KMS-11 (cell line): ENCODE results near the gene EPS15.

Source experiments
- H2AFZ ChIP-seq: fragments of 200-600 bp; sonication (generic); 2 replicates; pipeline ENCODE4 v1.6.1; 2016; ENCODE audit warnings: antibody characterized with exemption, mixed run types, low read depth
- H3K27ac ChIP-seq: fragments of 200-600 bp; sonication (generic); 2 replicates; pipeline ENCODE4 v1.6.1; 2016; ENCODE audit warnings: mild to moderate bottlenecking, mixed run types
- H3K27me3 ChIP-seq: fragments of 200-600 bp; sonication (generic); 2 replicates; pipeline ENCODE4 v1.6.1; 2017; ENCODE audit warnings: mild to moderate bottlenecking, low read depth, mixed run types, moderate library complexity; ENCODE audit not compliant: insufficient read depth
- H3K36me3 ChIP-seq: fragments of 200-600 bp; sonication (generic); 2 replicates; pipeline ENCODE4 v1.6.1; 2017; ENCODE audit warnings: mild to moderate bottlenecking, mixed run types; ENCODE audit not compliant: insufficient read depth
- H3K4me1 ChIP-seq: fragments of 200-600 bp; sonication (generic); 2 replicates; pipeline ENCODE4 v1.6.1; 2016; ENCODE audit warnings: mild to moderate bottlenecking, low read depth, mixed run types; ENCODE audit not compliant: poor library complexity, severe bottlenecking
- H3K4me2 ChIP-seq: fragments of 200-600 bp; sonication (generic); 2 replicates; pipeline ENCODE4 v1.7.0; 2016; ENCODE audit warnings: mild to moderate bottlenecking, mixed run types
- H3K4me3 ChIP-seq: fragments of 200-600 bp; sonication (generic); IDR thresholded peaks from 2 replicates; pipeline ENCODE4 v1.6.1; 2017; ENCODE audit warnings: low read depth, low read length, mixed read lengths; ENCODE audit not compliant: insufficient read depth
- H3K79me2 ChIP-seq: fragments of 200-600 bp; sonication (generic); 2 replicates; pipeline ENCODE4 v1.6.1; 2016; ENCODE audit warnings: low read depth, mixed run types; ENCODE audit not compliant: insufficient read depth
- H3K9ac ChIP-seq: fragments of 200-600 bp; sonication (generic); 2 replicates; pipeline ENCODE4 v1.6.1; 2016; ENCODE audit warnings: mild to moderate bottlenecking, mixed run types
- H4K20me1 ChIP-seq: fragments of 200-600 bp; sonication (generic); 2 replicates; pipeline ENCODE4 v1.6.1; 2016; ENCODE audit warnings: mild to moderate bottlenecking, mixed run types; ENCODE audit not compliant: insufficient read depth
- TF ChIP-seq, protein P1 (sequence below): fragments of 200-600 bp; sonication (generic); conservative IDR thresholded peaks from 2 replicates; pipeline ENCODE4 v1.6.1; 2017; ENCODE audit warnings: low read depth, mild to moderate bottlenecking, antibody characterized with exemption, low read length, moderate library complexity, mixed read lengths

EPS15 gene

DNA sequence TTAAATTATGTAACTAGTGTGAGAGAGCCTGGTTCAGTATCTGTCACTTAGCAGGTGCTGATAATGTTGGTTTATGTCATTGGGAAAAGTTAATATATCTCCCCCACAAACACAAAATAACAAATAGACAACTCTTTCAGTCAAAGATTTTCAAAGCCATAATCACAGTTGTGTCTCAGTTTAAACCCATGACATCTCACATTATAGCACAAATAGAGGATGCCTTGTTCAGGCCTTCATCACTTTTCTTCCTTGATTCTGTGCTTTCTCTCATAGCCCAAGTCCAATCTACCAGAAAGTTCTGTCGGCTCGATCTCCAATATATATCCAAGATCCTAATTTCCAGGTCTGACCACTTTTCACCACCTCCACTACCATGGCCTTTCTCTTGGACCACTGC is 6.2 kb upstream of the EPS15 start:
- Histone ChIP-seq H3K4me2 (no peak overlapping the region), H3K27me3 (no peaks in the 10 kb centered on the region), H2AFZ (no peak overlapping the region), H3K4me1 (no peaks in the 10 kb centered on the region), H3K4me3 (no peak overlapping the region), H3K36me3 (no peaks in the 10 kb centered on the region), H3K79me2 (no peaks in the 10 kb centered on the region), H3K27ac (no peak overlapping the region), H4K20me1 (no peaks in the 10 kb centered on the region), H3K9ac (no peak overlapping the region)
- TF ChIP-seq, protein P1, sequence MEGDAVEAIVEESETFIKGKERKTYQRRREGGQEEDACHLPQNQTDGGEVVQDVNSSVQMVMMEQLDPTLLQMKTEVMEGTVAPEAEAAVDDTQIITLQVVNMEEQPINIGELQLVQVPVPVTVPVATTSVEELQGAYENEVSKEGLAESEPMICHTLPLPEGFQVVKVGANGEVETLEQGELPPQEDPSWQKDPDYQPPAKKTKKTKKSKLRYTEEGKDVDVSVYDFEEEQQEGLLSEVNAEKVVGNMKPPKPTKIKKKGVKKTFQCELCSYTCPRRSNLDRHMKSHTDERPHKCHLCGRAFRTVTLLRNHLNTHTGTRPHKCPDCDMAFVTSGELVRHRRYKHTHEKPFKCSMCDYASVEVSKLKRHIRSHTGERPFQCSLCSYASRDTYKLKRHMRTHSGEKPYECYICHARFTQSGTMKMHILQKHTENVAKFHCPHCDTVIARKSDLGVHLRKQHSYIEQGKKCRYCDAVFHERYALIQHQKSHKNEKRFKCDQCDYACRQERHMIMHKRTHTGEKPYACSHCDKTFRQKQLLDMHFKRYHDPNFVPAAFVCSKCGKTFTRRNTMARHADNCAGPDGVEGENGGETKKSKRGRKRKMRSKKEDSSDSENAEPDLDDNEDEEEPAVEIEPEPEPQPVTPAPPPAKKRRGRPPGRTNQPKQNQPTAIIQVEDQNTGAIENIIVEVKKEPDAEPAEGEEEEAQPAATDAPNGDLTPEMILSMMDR: no peak

DNA sequence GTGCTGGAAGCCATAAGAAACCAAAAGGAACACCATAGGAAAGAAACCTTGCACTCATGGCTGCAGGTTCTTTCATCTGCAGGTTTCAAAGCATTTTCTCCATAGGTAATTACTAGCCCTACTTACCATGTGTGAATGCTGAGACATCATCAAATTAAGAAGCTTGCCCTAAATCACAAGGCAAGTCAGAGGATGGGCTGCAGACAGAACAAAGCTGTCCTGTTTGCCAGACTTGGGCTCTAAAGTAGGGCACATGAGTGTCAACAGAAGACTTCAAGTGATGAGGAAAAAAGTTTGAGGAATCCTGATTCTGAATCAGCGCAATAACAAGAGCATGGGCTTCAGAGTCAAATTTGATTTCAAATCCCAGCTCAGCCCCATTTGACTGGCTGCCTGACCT is 5.8 kb upstream of the EPS15 start:
- TF ChIP-seq, protein P1: no peak
- Histone ChIP-seq H3K79me2 (no peaks in the 10 kb centered on the region), H2AFZ (no peak overlapping the region), H3K36me3 (no peaks in the 10 kb centered on the region), H3K27ac (no peak overlapping the region), H4K20me1 (no peaks in the 10 kb centered on the region), H3K4me2 (no peak overlapping the region), H3K4me3 (no peak overlapping the region), H3K27me3 (no peaks in the 10 kb centered on the region), H3K4me1 (no peaks in the 10 kb centered on the region), H3K9ac (no peak overlapping the region)

DNA sequence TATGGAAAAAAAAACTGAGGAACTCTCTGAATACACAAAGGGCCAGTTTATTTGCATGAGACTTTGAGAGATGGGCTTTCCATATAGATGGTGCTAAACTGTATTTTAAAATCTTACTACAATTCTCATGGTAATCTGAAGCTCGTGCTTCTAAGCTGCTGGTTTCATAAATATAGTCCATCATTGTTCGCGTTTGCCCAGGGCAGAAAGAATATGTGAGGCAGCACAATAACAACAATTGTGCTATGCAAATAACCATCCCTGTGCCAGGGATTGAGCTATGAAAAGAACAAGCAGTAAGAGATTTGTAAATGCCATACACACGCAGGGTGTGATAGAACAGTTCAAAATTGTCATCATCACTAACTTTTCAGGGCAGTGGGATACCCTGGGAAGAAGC is 4.9 kb upstream of the EPS15 start:
- Histone ChIP-seq H3K36me3 (no peaks in the 10 kb centered on the region), H3K4me2 (no peak overlapping the region), H3K79me2 (no peaks in the 10 kb centered on the region), H3K4me3 (no peak overlapping the region), H3K4me1 (no peaks in the 10 kb centered on the region), H3K9ac (no peak overlapping the region), H2AFZ (no peak overlapping the region), H3K27me3 (no peaks in the 10 kb centered on the region), H4K20me1 (no peaks in the 10 kb centered on the region), H3K27ac (no peak overlapping the region)
- TF ChIP-seq, protein P1: no peak

DNA sequence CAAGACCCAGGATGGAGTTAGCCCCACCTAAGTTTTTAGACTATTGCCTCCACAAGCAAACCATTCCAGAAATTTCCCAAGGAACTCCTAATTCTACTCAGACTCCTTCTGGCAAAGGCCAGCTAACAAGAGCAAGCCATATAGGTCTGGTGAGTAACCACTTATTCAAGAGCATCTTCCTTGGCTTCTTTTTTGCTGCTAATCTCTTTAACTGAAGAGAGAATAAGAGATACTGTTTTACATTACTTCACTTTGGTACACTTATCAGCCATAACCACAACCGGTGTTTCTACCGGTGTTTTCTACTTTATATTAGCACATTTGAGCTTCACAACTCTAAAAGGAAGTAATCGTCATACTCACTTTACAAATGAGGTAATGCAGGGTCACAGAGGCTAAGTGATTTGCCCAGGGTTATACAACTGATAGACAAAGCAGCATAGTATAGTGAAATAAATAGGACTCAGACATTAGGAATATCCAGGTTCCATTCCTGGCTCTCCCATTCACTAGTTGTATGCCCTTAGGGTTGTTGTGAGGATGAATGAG is 1.7 kb upstream of the EPS15 start:
- Histone ChIP-seq H3K27ac (no peak overlapping the region), H3K36me3 (no peaks in the 10 kb centered on the region), H3K79me2 (no peaks in the 10 kb centered on the region), H4K20me1 (no peaks in the 10 kb centered on the region), H3K9ac (no peak overlapping the region), H2AFZ (no peak overlapping the region), H3K27me3 (no peaks in the 10 kb centered on the region), H3K4me1 (no peaks in the 10 kb centered on the region), H3K4me2 (no peak overlapping the region), H3K4me3 (no peak overlapping the region)
- TF ChIP-seq, protein P1: no peak
